ENCODE measurements around the gene STIMATE. TPM values are rescaled to one million over a fixed set of nuclear protein-coding genes. Genes with fewer than 3 reads are reported as not detected.

STIMATE gene
- total and polyA plus RNA-seq, 2 experiments from 2014 or later = 11.2 to 23.6 TPM

- Histone ChIP-seq H4K20me1 (replicated peaks; ENCODE audit: insufficient read depth) (no peaks in the 10 kb centered on the region), H3K27me3 (ENCODE audit: insufficient read depth) (no peaks in the 10 kb centered on the region), H3K36me3 (ENCODE audit: insufficient read depth) (no peaks in the 10 kb centered on the region; the same call in 1 of the 2 replicates), H3K4me2 (no peak overlapping the region), H3K27ac (ENCODE audit: low read depth) (no peak overlapping the region), H3K4me1 (ENCODE audit: insufficient read depth) (no peaks in the 10 kb centered on the region), H3K4me3 (no peak overlapping the region), H3K9me2 (ENCODE audit: insufficient read depth) (no peaks in the 10 kb centered on the region), H3F3A (replicated peaks; ENCODE audit: low read depth) (no peaks in the 10 kb centered on the region), H3K79me2 (replicated peaks; ENCODE audit: insufficient read depth) (no peaks in the 10 kb centered on the region), H2AFZ (no peak overlapping the region)
- H3K9me3 Mint-ChIP-seq = no peaks in the 10 kb centered on the region
- H3K36me3 Mint-ChIP-seq (ENCODE audit: low read depth) = peaks cover 15% of the 10 kb centered on the region; the same call in 2 of the 3 replicates
- TF ChIP-seq JUNB (IDR thresholded peaks at IDR 0.05; ENCODE audit: unreplicated experiment) = no peak
- TF ChIP-seq ZNF114 (CRISPR knock-in tag; IDR thresholded peaks at IDR 0.05) = no peak
- no peak for TF ChIP-seq EZH2phosphoT487 (IDR thresholded peaks at IDR 0.05; ENCODE audit: unreplicated experiment)
- TF ChIP-seq ETS1 (IDR thresholded peaks at IDR 0.05) = no peak
- TF ChIP-seq EZH2 (IDR thresholded peaks at IDR 0.05; ENCODE audit: low read depth, unreplicated experiment) = no peak
- TF ChIP-seq CTCF (conservative IDR thresholded peaks at IDR 0.05; ENCODE audit: low read depth in 2 of 2) = no peak
- TF ChIP-seq POLR2AphosphoS5 (IDR thresholded peaks at IDR 0.05; ENCODE audit: low read depth) = no peak
- TF ChIP-seq ZNF331 (CRISPR knock-in tag; IDR thresholded peaks at IDR 0.05; ENCODE audit: low read depth) = no peak
- no peak for ATAC-seq
- no peak overlapping the region for H3K27ac Mint-ChIP-seq
- peaks cover 12% of the 10 kb centered on the region for H3K4me1 Mint-ChIP-seq
- DNase-seq (ENCODE audit: low spot score) = no peak
- no peak overlapping the region for H3K4me3 Mint-ChIP-seq
- H3K27me3 Mint-ChIP-seq (ENCODE audit: insufficient read depth, low read depth, poor library complexity) = peaks cover 11% of the 10 kb centered on the region
These were observed 57.3 kb downstream of the STIMATE start for GRCh38 chr3:52839892-52840545.

- peaks cover 13% of the 10 kb centered on the region for H3K4me1 Mint-ChIP-seq
- no peak overlapping the region for H3K27ac Mint-ChIP-seq
- peaks cover 13% of the 10 kb centered on the region for H3K27me3 Mint-ChIP-seq (ENCODE audit: insufficient read depth, low read depth, poor library complexity)
- H3K4me3 ChIP-seq = no peak overlapping the region
- no peaks in the 10 kb centered on the region for H4K20me1 ChIP-seq (replicated peaks; ENCODE audit: insufficient read depth)
- H2AFZ ChIP-seq = no peak overlapping the region
- H3K4me1 ChIP-seq (ENCODE audit: insufficient read depth) = no peaks in the 10 kb centered on the region
- H3K4me3 Mint-ChIP-seq = no peak overlapping the region
- no peaks in the 10 kb centered on the region for H3K9me3 Mint-ChIP-seq
- TF ChIP-seq NANOG (IDR thresholded peaks at IDR 0.05; ENCODE audit: borderline replicate concordance) (no peak), ZNF114 (CRISPR knock-in tag; IDR thresholded peaks at IDR 0.05) (no peak), ETS1 (IDR thresholded peaks at IDR 0.05) (no peak), STAT1 (IDR thresholded peaks at IDR 0.05; ENCODE audit: unreplicated experiment) (no peak), CREB1 (CRISPR knock-in tag; IDR thresholded peaks at IDR 0.05; ENCODE audit: low read depth) (no peak), CTCF (conservative IDR thresholded peaks at IDR 0.05; ENCODE audit: low read depth in 2 of 2) (no peak)
- peaks cover 15% of the 10 kb centered on the region; the same call in 2 of the 3 replicates for H3K36me3 Mint-ChIP-seq (ENCODE audit: low read depth)
- no peak overlapping the region for H3K27ac ChIP-seq (ENCODE audit: low read depth)
- no peaks in the 10 kb centered on the region for H3K79me2 ChIP-seq (replicated peaks; ENCODE audit: insufficient read depth)
- no peaks in the 10 kb centered on the region for H3F3A ChIP-seq (replicated peaks; ENCODE audit: low read depth)
- no peak for ATAC-seq
- H3K36me3 ChIP-seq (ENCODE audit: insufficient read depth) = no peaks in the 10 kb centered on the region; the same call in 1 of the 2 replicates
- no peaks in the 10 kb centered on the region for H3K9me2 ChIP-seq (ENCODE audit: insufficient read depth)
- no peak for DNase-seq (ENCODE audit: low spot score)
- no peak overlapping the region for H3K4me2 ChIP-seq
- H3K27me3 ChIP-seq (ENCODE audit: insufficient read depth) = no peaks in the 10 kb centered on the region
These were observed 58.1 kb downstream of the STIMATE start for GRCh38 chr3:52839268-52839575.

Data from GM23338 (cell line).